ENCODE measurements around the gene GABRE.

GABRE gene, protein sequence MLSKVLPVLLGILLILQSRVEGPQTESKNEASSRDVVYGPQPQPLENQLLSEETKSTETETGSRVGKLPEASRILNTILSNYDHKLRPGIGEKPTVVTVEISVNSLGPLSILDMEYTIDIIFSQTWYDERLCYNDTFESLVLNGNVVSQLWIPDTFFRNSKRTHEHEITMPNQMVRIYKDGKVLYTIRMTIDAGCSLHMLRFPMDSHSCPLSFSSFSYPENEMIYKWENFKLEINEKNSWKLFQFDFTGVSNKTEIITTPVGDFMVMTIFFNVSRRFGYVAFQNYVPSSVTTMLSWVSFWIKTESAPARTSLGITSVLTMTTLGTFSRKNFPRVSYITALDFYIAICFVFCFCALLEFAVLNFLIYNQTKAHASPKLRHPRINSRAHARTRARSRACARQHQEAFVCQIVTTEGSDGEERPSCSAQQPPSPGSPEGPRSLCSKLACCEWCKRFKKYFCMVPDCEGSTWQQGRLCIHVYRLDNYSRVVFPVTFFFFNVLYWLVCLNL

DNA sequence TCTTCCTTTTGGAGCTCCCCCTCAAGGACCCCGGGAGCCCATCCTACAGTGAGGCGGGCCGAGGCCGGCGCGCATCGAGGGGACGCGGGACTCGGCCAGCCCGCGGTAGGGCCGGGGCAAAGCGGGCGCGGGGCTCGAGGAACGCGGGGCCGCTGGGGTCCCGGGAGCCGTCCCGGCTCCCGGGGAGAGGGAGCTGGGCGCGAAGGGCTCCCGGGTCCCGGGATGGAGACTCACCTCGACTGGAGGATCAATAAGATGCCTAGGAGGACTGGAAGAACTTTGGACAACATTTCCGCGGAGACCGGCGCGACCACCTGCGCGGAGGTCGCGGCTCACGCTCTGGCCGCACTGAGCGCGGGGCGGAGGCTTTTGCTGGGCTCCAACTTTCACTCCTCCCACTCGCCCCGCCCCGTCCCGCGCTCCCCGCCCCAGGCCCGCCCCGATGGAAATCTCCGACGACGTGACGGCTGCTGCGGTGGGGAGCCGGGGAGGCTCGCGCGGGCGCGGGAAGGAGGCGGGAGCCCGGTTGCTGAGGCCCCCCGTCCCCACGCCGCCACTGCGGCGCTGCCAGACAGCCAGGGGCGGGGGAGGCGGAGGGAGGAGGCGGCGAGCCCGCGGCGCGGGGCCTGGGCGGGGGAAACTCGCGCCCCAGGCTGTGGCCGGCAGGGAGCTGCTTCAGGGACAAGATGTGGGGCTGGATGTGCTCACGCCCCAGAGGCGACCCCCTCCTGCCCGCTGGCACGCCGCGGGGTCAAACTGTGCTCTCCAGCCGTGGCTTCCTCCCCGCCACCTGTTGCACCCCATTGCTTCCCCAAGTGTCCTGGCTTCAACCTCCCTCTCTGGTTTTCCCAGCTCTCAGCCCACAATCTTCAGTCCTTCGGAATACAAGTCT is at the start of gene GABRE:
GABRE (minus strand) TSS at position 341 of the 892 bp plus-strand sequence; CDS start at position 290, 51 bp downstream.
- no peak for DNase-seq (ENCODE audit: low read depth in 2 of 2)

DNA sequence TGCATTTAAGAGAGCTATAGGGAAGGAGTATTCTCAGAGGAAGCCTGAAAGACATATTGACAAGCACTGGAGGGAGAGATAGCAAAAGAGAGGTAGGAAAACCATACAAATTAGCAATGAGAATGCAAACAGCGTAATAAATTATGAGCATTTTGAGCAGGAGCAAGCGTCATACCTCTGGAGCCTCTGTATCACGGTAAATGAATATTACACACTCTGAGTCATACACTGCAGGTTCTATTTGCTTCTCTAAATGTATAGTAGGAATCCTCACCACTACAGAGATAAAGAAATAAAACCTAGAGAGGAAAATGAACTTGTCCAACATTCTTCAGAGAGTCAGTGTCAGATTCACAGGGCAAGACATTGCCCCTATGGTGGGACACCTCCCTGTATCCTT is 46.4 kb upstream of the GABRE start:
- no peak for DNase-seq (ENCODE audit: low read depth in 2 of 2)

DNA sequence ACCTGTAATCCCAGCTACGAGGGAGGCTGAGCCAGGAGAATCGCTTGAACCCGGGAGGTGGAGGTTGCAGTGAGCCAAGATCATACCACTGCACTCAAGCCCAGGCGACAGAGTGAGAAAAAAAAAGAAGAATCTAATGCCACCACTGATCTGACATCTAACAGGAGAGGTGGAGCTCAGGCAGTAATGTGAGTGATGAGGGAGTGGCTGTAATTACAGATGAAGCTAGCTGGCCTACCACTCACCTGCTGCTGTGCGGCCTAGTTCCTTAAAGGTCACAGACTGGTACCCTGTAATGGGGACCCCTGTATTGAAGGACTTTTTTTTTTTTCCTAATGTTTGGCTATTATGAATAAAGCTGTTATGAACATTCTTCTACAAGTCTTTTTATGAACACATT is 25.3 kb upstream of the GABRE start:
- DNase-seq (ENCODE audit: low read depth in 2 of 2) = no peak

DNA sequence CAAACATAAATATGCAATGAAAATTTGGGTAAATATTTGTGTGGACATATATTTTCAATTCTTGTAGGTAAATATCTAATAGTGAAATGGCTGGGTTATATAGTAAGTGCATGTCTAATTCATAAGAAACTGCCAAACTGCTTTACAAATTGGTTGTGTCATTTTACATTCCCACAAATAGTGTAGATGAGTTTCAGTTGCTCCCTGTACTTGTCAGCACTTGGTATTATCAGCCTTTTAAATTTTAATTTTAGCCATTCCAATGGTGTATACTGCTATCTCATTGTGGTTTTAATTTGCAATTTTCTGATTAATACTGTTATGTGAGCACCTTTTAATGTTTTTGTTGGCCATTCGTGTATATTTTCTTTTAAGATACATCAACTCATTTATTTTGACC is 23.1 kb upstream of the GABRE start:
- DNase-seq (ENCODE audit: low read depth in 2 of 2) = no peak

DNA sequence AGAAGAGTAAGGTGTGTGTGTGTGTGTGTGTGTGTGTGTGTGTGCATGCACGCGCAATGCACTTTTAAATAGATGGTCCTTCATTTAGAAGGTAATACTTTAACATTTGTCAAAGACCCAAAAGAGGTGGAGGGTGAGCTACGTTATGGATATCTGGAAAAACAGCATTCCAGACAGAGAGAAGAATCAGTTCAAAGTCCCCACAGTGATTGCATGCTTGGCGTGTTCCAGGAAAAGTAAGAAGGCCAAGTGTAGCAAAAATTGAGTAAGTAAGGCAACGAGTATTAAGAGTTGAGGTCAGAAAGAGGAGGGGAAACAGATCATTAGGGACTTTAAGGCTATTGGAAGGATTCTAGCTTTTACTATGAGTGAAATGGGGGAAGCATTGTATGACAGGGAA is 21.9 kb upstream of the GABRE start:
- DNase-seq (ENCODE audit: low read depth in 2 of 2) = no peak

DNA sequence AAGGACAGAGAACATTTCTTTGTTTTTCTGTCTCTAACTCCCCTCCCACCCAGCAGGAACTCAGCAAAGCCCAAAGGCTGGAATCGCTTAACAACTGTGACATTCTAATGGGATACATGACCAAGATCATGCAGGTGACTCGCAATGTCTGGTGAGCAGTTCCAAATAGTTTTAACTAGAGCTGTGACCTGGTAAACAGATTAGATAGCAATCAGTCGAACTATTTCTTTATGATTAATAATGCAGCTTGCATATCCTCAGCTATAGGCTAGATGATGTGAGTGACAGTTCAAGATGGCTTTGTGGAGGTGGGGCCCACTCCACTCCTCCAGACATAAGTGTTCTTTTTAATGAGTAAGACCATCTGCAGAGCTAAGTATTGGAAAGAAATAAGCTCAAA is 20.0 kb upstream of the GABRE start:
- no peak for DNase-seq (ENCODE audit: low read depth in 2 of 2)

DNA sequence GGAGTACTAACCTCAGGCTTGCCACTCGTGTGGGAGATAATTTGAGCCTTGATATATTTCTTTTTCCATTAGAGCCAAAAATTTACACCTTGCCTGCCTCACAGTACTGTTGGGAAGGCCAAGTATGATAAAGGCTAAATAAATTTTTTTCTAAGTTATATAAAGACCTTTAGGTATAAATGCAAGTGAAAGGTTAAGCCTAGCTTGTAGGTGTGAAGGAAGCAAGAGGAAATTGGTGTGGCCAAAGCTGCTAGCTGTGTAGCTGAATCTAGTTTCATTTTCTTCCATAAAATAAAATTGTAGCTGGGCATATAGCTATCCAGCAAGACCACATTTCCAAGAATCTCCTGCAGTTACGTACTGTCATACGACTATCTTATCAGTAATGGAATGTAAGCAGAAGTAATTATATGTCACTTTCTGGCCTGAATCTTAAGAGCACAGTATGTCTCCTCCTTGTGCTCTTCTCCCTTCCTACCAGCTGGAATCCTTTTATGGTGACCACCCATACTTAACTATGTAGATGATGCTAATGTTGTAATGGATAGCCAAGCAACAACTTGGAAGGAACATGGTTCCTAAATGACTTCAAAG is 14.3 kb upstream of the GABRE start:
- DNase-seq (ENCODE audit: low read depth in 2 of 2) = no peak

DNA sequence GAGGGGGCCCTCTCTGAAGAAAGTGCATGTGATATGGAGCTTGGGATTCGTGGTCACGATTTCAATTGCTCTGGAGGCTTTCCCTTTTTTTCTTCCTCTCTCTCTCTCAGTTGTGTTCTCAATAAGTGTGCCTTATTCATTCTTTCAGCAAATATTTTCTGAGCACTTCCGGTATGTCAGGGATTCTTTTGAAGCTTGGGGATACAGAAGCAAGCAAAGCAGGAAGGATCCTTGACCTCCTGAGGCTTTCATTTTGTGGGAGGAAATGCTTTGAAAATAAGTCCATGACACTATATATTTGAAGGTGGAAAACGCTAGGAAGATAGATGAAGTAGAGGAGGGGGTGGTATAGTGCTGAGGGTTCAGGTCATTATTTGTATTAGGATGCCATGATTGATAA is 12.6 kb upstream of the GABRE start:
- no peak for DNase-seq (ENCODE audit: low read depth in 2 of 2)

DNA sequence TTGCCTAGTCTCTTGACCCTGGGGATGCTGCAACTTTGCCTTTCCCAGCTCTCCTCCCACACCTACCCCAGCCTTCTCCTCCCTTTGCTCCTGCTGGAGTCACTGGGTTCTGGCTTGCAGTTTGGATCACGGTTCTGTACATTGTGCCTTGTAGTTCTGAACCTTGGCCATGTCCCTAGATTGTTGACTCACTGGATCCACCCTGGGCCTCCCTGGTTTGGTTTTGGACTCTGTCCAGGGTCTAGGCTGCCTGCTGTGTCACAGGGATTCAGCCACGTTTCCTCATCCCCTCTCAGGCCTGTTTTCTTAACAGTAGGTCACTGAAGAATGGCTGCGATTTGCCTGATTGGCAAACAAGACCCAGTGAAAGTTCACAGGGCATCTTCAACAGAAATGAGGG is 11.5 kb upstream of the GABRE start:
- no peak for DNase-seq (ENCODE audit: low read depth in 2 of 2)

DNA sequence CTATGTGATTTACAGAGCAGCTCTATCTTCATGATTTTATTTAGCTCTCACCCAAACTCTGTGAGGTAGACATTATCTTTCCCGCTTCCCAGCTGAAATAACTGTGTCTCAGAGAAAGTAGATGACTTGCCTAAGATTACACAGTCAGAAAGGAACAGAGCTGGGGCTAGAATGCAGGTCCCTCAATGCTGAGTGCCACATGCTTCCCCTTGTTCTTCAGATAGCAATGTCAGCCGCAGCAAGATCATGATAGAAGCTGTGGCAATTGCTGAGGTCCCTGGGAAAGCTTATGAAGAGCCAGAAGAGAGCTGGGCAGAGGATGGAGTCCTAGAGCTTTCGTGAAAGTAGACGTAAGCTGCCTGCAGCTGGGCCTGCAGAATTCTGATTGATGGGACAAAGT is 11.1 kb upstream of the GABRE start:
- no peak for DNase-seq (ENCODE audit: low read depth in 2 of 2)

DNA sequence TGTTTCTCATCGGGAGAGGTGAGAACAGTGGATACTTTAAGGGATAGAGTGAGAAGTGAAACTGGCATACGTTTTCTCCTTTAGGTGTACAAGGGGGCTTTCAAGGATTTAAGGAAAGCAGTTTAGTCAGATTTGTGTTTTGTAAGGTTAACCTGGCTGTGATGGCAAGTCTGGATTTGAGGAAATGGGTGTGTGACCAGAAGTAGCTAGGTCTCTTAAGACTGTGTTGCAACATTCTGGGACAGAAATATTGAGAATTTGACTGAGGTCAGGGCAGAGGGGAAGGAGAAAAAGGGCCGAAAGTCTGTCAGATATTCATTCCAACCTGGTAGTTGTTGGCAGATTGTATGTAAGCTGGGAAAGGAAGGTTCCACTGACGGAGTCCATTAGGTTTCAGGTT is 10.4 kb upstream of the GABRE start:
- DNase-seq (ENCODE audit: low read depth in 2 of 2) = no peak

DNA sequence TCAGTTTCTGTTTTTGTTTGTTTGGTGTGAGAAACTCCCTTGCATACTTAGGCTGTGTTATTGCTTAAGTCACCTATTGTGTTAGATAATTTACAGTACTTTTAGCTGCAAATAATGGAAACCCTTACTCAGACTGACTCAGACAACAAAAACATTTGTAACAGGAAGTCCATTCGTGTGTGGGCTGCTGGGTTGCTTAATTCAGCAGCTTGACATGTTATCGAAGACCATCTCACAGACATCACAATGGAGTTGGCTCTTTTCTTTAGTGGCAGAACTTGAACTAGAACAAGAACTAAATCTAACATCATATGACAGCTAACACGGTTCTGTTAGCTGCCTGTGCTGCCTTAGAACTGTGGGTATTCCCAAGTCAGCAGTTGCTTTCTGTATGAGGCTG is 9.9 kb upstream of the GABRE start:
- DNase-seq (ENCODE audit: low read depth in 2 of 2) = no peak

DNA sequence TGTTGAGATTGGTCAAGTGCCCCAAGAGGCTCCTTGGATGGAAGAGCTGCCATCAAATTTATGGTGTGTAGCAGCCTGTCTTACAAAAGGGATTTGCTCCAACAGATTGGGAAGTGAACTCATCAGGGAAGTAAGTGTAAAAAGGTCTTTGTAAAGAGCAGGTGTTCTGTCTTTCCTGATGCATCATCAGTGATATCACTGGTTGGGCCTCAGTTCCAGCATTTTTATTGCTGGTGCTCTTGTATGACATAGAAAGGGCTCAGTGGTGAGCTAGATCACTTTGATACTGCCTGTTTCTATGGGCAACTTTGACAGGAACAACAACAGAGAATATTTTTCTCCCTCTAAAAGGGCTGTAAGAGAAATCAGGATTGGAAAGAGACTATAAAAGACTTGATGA is 8.7 kb upstream of the GABRE start:
- DNase-seq (ENCODE audit: low read depth in 2 of 2) = no peak

DNA sequence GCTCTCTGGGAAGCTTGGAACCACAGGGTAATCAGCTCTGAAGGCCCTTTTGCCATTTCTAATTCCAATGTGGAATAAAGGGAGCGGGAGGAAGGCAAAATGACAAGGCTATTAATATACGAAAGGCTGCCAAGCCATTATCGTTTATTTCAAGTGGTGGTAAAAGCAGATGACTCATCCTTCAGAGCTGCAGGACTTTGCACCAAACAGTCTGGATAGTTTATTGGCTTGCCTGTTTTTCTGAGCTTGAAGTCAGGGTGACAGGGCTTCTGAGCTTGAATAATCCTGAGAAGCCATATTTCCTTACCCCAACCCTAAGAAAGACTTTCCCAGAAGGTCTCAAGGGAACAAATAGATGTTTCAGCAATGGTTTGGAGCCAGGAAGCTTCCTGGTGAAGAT is 7.7 kb upstream of the GABRE start:
- no peak for DNase-seq (ENCODE audit: low read depth in 2 of 2)

DNA sequence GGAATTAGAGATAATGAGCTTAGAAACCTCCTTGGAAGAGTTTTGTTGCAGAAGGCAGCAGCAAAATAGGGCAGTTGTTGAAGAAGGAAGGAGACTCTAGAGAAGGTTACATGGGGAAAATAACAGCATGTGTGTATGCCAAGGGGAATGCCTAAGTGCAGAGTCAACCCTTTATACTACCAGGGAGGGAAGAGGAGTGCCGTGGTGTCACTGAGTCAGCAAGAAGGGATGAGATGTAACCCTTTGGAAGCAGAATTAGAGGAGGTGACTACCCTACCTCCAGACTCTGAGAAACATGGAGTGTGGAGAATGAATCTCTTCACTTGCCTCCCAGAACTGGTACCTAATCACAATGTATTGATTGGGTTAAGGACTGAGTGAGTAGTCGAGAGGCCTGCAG is 6.7 kb upstream of the GABRE start:
- no peak for DNase-seq (ENCODE audit: low read depth in 2 of 2)

DNA sequence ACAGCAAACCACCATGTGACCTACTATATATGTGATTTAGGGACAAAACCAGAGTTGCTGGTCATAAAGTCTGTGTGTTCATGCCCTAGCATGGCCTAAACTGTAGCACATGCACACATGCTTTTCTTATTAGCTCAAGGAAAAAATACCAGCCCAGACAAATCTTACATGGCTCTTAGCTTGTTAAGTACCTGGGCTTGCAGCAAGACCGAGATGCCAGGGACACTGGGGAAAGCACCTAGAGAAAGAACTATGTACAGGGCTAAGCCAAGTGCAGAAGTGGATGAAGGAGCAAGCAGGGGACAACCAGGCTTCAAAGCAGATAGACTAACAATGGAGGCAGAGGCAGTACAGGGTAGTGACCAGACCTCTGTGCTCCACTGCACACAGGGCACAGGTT is 3.4 kb upstream of the GABRE start:
- DNase-seq (ENCODE audit: low read depth in 2 of 2) = no peak

DNA sequence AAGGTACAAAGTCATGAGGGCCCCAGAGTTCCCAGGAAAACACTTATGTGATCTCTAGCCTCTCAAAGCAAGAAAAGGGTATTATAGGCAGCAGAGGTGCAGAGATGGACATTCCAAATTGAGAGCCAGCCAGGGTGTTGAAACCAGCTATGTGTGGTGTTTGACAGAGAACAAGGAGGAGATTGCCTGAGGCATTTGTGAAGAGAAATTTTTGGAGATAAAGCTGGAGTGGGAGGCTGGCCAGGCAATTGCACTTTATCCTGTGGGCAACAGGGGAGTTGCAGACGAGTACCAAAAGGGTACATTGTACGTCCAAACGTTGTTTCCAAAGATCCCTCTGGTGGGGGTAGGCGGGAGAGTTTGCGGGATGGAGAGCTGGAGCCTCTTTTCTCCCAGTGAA is 2.5 kb upstream of the GABRE start:
- no peak for DNase-seq (ENCODE audit: low read depth in 2 of 2)

DNA sequence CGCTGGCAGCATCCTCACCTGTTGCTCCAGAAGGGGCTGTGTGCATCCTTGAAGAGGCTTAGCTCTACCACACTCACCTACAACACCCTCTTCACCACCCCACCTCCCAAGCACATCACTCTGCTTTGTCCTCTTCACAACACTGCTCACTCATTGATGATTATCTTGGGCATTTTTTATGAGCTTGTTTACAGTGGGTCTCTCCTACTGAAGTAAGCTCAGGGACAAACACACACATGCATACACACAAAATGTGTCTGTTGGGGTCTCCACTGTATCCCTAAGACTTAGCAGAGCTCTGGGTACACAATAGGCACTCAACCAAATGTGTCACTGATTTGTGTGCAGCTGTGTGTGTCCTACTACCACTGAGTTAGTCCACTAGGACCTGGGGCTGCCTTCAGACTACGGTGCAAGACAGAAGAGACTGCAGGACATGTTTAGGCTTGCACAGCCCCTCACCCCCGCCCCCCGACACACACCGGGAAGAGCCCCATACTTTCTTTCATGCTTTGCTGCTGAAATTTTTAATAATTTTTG is 1.3 kb upstream of the GABRE start:
- no peak for DNase-seq (ENCODE audit: low read depth in 2 of 2)

DNA sequence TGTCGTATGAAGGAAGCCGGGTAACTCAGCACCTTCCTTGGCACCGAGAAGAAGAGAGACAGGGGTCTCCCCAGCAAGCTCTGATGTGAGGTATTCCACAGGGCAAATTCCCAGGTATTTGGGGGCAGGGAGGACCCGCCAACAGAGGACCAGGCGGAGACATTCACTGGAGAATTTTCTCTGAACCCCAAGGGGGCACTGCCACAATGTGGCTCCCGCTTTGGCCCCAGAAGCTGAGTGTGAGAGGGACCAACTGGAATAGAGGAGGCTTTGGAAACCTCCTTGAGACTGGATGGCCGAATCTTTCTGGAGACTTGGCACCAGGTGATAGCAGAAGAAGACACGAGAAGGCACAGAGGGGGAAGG is 735 bp upstream of the GABRE start:
- no peak for DNase-seq (ENCODE audit: low read depth in 2 of 2)

DNA sequence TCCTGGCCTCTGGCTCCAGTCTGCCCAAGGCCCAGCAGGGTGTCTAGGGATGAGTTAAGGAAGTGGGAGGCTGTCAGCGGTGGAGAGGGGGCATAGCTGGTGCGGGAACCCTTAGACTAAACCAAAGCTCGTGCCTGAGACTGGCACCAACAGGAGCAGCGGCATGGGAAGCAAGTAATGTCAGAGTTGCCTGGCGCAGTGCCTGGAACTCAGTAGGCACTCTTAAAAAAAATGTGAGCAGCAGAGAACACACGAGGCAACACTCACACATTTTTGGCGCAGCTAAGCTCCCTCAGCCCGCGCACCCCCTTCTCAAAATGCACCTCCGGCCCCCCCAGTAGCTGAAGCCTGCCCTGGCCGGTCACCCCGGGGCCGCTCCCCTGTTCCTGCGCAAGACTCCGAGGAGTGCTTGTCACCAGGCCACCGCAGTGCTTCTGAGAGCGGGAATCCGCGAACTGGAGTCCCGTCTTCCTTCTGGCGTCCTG is 583 bp downstream of the GABRE start:
- no peak for DNase-seq (ENCODE audit: low read depth in 2 of 2)

DNA sequence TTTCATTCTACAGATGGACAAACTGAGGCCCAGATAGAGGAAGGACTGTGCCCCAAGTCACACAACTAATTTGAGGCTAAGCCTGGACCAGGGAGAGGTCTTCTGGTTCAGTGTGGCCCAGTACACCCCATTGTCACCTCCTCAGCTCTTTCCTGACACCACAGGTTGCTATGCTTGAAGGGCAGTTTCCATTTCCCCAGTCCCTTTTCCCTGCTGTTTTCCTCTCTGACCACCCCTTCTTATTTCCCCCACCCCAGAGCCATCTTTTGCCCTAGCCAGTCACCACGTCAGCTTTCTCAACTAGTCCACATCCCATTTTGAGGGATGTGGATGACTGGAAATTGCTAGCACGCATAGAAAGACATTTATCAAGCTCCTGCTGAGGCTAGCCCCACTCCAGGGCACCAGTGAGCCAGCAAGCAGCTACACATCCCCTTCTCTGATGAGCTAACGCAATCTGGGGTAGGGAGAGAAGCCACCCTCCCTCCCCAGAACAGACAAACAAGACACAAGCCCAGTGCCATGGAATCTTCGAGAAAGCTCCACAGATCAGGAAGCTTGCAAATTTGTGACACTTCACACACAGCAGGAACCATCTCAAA is 1.3 kb downstream of the GABRE start:
- DNase-seq (ENCODE audit: low read depth in 2 of 2) = no peak

DNA sequence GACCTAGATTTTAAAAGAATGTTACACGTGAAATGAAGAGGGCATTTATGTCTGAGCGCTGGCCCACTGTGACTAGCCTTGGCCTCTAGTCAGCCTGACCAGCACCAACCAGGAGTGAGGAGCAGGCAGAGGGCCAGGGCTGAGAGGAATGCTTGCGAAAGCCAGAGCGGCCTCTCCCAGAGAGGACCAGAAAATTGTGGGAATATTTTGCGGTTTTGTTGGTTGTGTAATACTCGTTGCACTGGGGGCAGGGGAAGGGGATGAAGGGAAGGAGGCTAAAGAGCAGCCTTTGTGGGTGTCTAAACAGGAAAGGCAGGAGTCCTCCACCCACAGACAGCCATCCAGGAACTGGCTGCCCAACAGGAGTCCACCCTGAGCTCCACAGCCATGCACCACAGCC is 3.8 kb downstream of the GABRE start:
- DNase-seq (ENCODE audit: low read depth in 2 of 2) = no peak
